ENCODE results near the gene MEIS2. TPM values are rescaled to one million over a fixed set of nuclear protein-coding genes. Genes with fewer than 3 reads are reported as not detected.

Gene MEIS2
- 10.3 and 13.5 TPM in 2 replicates for total RNA-seq

DNA sequence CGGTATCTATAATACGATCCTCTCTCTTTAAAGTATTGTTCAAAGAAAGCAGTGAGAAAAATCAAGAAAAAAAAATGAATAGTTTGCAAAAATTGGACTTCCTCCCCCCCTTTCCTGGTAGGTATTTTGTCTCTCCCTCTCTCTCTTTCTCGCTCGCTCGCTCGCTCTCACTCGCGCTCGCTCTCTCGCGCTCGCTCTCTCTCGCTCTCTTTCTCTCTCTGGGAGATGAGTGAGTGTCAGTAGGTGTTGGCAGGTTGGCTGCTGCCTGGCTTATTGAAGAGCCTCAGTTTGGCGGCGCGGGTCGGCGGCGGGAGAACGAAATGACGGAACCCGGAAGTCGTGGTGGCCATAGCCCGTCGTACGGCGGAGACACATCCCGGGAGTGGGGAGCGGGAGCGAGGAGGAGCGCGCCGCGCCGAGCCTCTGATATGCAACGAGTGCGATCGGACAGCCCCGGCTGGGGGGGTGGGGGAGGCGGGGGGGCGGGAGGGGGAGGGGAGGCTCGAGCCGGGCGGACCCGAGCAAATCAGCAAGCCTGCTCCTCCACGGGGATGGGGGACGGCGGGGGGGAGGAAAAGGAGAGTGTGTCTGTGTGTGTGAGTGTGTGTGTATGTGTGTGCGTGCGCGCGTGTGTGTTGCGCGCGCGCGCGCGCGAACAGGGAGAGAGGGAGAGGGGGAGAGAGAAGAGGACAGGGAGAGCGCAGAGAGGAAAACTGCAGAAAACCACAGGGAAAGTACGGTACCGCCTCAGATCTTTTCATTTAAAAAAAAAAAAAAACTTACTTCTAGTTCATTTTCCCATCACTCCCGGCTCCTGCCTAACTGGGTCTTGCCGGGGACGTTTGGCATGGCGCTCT is at the start of gene MEIS2:
Gene MEIS2 (minus strand): TSS at position 441 of the 857 bp plus-strand sequence. CDS start 1,083 bp downstream, outside the sequence.

